Measurements from ENCODE around the gene BTG1.

The BTG1 gene

GRCh38 chr12:92132288-92132687 lies 13.4 kb downstream of the BTG1 start:
- DNase-seq = no peak

- no peak for DNase-seq
Measured at GRCh38 chr12:92130999-92131398, 14.6 kb downstream of the BTG1 start.

GRCh38 chr12:92129609-92130008 lies 16.0 kb downstream of the BTG1 start:
- no peak for DNase-seq

- no peak for DNase-seq
Measured at GRCh38 chr12:92128612-92129011, 17.0 kb downstream of the BTG1 start.

- no peak for DNase-seq
Measured at GRCh38 chr12:92124689-92125029, 21.0 kb downstream of the BTG1 start.

GRCh38 chr12:92123780-92124688 lies 21.6 kb downstream of the BTG1 start:
- no peak for DNase-seq

- DNase-seq = no peak
Measured at GRCh38 chr12:92122941-92123779, 22.5 kb downstream of the BTG1 start.

- no peak for DNase-seq
Measured at GRCh38 chr12:92121826-92122225, 23.8 kb downstream of the BTG1 start.

GRCh38 chr12:92118826-92119536 lies 26.7 kb downstream of the BTG1 start:
- no peak for DNase-seq

- DNase-seq = no peak
Measured at GRCh38 chr12:92114834-92115233, 30.8 kb downstream of the BTG1 start.

- no peak for DNase-seq
Measured at GRCh38 chr12:92111256-92111655, 34.4 kb downstream of the BTG1 start.

- DNase-seq = no peak
Measured at GRCh38 chr12:92110083-92110640, 35.5 kb downstream of the BTG1 start.

- DNase-seq = no peak
Measured at GRCh38 chr12:92109613-92110012, 36.0 kb downstream of the BTG1 start.

- DNase-seq = no peak
Measured at GRCh38 chr12:92108651-92109050, 37.0 kb downstream of the BTG1 start.

- DNase-seq = peak; percentile 48 to 72
Measured at GRCh38 chr12:92107621-92108131, 38.0 kb downstream of the BTG1 start.

- DNase-seq = no peak
Measured at GRCh38 chr12:92107094-92107493, 38.6 kb downstream of the BTG1 start.

GRCh38 chr12:92105676-92106075 lies 40.0 kb downstream of the BTG1 start:
- no peak for DNase-seq

- DNase-seq = no peak
Measured at GRCh38 chr12:92105110-92105509, 40.5 kb downstream of the BTG1 start.

GRCh38 chr12:92102606-92103005 lies 43.0 kb downstream of the BTG1 start:
- DNase-seq = no peak

- no peak for DNase-seq
Measured at GRCh38 chr12:92098594-92099380, 46.9 kb downstream of the BTG1 start.

GRCh38 chr12:92096346-92097136 lies 49.1 kb downstream of the BTG1 start:
- no peak for DNase-seq
